ENCODE data around the gene TCAP.

DNA sequence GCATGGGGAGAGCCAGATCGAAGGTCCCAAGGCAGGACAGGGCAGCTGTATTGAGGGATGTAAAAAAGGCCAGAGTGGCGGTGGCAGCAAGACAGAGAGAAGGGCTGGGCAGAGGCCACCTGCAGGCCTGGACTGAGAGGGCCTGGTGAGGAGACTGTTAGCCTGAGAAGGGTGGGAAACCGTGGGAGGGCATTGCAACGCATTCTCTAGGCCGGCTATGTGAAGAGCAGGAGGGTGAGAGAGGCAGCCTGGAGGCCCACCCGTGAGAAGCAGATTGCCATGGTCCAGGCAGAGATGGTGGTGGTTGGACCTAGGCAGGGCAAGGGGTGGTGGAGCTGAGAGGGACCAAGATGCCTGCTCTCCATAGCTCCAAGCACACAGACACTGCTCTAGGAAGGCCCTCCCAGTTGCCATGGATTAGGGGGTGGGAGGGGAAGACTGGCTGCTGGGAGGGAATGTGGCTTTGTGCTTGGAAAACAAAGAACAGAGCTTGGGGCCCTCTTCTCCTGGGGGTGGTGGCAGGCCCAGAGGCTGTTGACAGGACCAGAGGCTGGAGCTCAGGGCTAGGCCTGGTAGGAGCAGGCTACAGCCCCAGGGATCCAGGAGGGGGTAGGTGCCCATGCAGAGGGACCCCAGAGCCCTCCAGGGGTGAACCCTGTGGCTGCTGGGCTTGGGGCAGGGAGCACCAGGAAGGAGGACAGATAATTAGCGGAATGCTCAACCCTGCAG lies 12.4 kb upstream of the TCAP start:
- TF ChIP-seq, protein P1, sequence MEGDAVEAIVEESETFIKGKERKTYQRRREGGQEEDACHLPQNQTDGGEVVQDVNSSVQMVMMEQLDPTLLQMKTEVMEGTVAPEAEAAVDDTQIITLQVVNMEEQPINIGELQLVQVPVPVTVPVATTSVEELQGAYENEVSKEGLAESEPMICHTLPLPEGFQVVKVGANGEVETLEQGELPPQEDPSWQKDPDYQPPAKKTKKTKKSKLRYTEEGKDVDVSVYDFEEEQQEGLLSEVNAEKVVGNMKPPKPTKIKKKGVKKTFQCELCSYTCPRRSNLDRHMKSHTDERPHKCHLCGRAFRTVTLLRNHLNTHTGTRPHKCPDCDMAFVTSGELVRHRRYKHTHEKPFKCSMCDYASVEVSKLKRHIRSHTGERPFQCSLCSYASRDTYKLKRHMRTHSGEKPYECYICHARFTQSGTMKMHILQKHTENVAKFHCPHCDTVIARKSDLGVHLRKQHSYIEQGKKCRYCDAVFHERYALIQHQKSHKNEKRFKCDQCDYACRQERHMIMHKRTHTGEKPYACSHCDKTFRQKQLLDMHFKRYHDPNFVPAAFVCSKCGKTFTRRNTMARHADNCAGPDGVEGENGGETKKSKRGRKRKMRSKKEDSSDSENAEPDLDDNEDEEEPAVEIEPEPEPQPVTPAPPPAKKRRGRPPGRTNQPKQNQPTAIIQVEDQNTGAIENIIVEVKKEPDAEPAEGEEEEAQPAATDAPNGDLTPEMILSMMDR (conservative IDR thresholded peaks at IDR 0.05; ENCODE audit: low read depth, low read length): no peak
- no peak for TF ChIP-seq EZH2 (IDR thresholded peaks at IDR 0.05; ENCODE audit: borderline replicate concordance, low read depth, low read length, poor library complexity, severe bottlenecking)
